ENCODE measurements around the gene SLC12A5.

DNA sequence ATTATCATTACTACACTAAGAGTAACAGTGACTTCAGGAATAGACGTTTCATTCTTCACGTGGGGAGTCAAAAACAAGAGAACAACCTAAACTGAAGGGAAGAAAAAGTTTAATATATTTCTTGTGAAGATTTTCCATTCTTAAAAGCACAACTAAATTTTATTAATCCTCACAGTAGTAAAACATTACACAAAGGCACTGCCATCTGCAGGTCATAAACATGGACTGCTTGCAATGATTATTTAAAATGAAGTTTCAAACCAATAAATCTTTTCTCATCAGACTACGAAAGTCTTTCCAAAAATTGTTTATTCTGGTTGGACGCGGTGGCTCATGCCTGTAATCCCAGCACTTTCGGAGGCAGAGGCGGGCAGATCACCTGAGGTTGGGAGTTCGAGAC, 58.1 kb downstream of the SLC12A5 start:
- peak in 2 of 3 experiments; percentile 11 to 19 for TF ChIP-seq CTCF (IDR thresholded peaks at IDR 0.05)
- TF ChIP-seq POLR2A (IDR thresholded peaks at IDR 0.05), result no peak
